K562 (cell line): ENCODE data around the gene WFDC2. TPM values are rescaled to one million over a fixed set of nuclear protein-coding genes. Genes with fewer than 3 reads are reported as not detected.

Source experiments
- ATF1 ChIP-seq, 2 experiments: fragments of 450-650 bp in 1 of 2; IDR thresholded peaks; 2 replicates each; pipeline ENCODE4 v1.6.1; 2016; ENCODE audit warnings: missing compliant biosample characterization in 1 of 2, missing genetic modification characterization in 1 of 2
- BRCA1 ChIP-seq, 2 experiments: fragments of 450-650 bp in 1 of 2; sonication (generic) in 1 of 2; formaldehyde crosslinking in 1 of 2; IDR thresholded peaks; 2 replicates each; pipeline versions ENCODE4 v1.5.0 to v1.6.1; 2017 to 2020; ENCODE audit warnings: mild to moderate bottlenecking in 1 of 2, missing genetic modification reagents in 1 of 2
- CTBP1 ChIP-seq: fragments of 450-650 bp; IDR thresholded peaks from 2 replicates; pipeline ENCODE4 v1.6.1; 2016; ENCODE audit warnings: borderline replicate concordance
- DACH1 ChIP-seq: fragments of 450-650 bp; IDR thresholded peaks from 2 replicates; pipeline ENCODE4 v1.6.1; 2018; ENCODE audit not compliant: partially characterized antibody
- DNMT1 ChIP-seq: fragments of 450-650 bp; IDR thresholded peaks from 2 replicates; pipeline ENCODE4 v1.6.1; 2016; ENCODE audit warnings: antibody characterized with exemption, mild to moderate bottlenecking
- IRF2 ChIP-seq: sonication (generic); formaldehyde crosslinking; IDR thresholded peaks from 2 replicates; pipeline ENCODE4 v1.8.1; 2022; ENCODE audit warnings: mild to moderate bottlenecking, missing genetic modification reagents
- LEF1 ChIP-seq: fragments of 450-650 bp; IDR thresholded peaks from 2 replicates; pipeline ENCODE4 v1.6.1; 2016; ENCODE audit warnings: mild to moderate bottlenecking
- MTA3 ChIP-seq: fragments of 450-650 bp; formaldehyde crosslinking; IDR thresholded peaks from 2 replicates; pipeline ENCODE4 v1.6.1; 2017; ENCODE audit warnings: mild to moderate bottlenecking, borderline replicate concordance
- NCOR1 ChIP-seq: fragments of 450-650 bp; IDR thresholded peaks from 2 replicates; pipeline ENCODE4 v1.6.1; 2016; ENCODE audit warnings: mild to moderate bottlenecking, moderate library complexity
- NFIC ChIP-seq: fragments of 450-650 bp; IDR thresholded peaks from 2 replicates; pipeline ENCODE4 v1.6.1; 2017; ENCODE audit warnings: mild to moderate bottlenecking, inconsistent platforms
- NUFIP1 ChIP-seq: fragments of 450-650 bp; IDR thresholded peaks from 2 replicates; pipeline ENCODE4 v1.6.1; 2018; ENCODE audit not compliant: partially characterized antibody
- PCBP1 ChIP-seq: fragments of 200-400 bp; formaldehyde crosslinking; IDR thresholded peaks from 2 replicates; pipeline ENCODE4 v1.6.1; 2018; ENCODE audit warnings: mild to moderate bottlenecking, low read depth, low read length; ENCODE audit not compliant: poor library complexity, severe bottlenecking
- SNRNP70 ChIP-seq: fragments of 200-400 bp; formaldehyde crosslinking; optimal IDR thresholded peaks from 2 replicates; pipeline ENCODE3; 2017; ENCODE audit warnings: low read depth, low read length
- STAT5B ChIP-seq: fragments of 250-450 bp; sonication (Bioruptor Pico); IDR thresholded peaks from 2 replicates; pipeline ENCODE4 v1.8.0; 2021; ENCODE audit warnings: mild to moderate bottlenecking, inconsistent platforms
- TBP ChIP-seq: optimal IDR thresholded peaks from 2 replicates; pipeline ENCODE3; 2011; ENCODE audit warnings: low read depth, low read length, improper control_type of control experiment
- polyA plus RNA-seq, 8 experiments: library from polyadenylated mRNA; depleted of rRNA in 4 of 8; stranded (reverse) in 5 of 8; unstranded in 3 of 8; fragments of >200 nt; fragmentation: Nextera tagmentation in 2 of 8; fragmentation: Illumina TruSeq in 1 of 8; extraction: Ambion mirVana in 2 of 8; extraction: Trizol in 1 of 8; gene quantifications; 2 replicates each; pipeline versions ENCODE4 v1.2.1 to v1.2.3, GENCODE V29; 2011 to 2014; ENCODE audit warnings: inconsistent platforms in 1 of 8, missing spikeins in 1 of 8
- total RNA-seq, 7 experiments: library from RNA; depleted of rRNA in 6 of 7; stranded (reverse); fragments of >200 nt in 6 of 7; fragmentation: Illumina TruSeq in 2 of 7; extraction: Trizol in 2 of 7; gene quantifications; 2 replicates each; pipeline versions ENCODE4 v1.2.1 to v1.2.3, GENCODE V29; 2011 to 2021; ENCODE audit warnings: low replicate concordance in 1 of 7
- TF ChIP-seq, protein P1 (sequence below), 2 experiments: IDR thresholded peaks in 1 of 2; conservative IDR thresholded peaks in 1 of 2; 2 replicates each; pipeline ENCODE4 v1.6.1; 2016; ENCODE audit warnings: low read depth in 2 of 2, mild to moderate bottlenecking in 1 of 2, missing compliant biosample characterization in 1 of 2, missing genetic modification characterization in 1 of 2, moderate library complexity in 1 of 2
- TF ChIP-seq, protein P2 (sequence below): fragments of 250-450 bp; sonication (Bioruptor Pico); IDR thresholded peaks from 2 replicates; pipeline ENCODE4 v1.8.0; 2021; ENCODE audit warnings: moderate library complexity, mild to moderate bottlenecking, inconsistent platforms
- TF ChIP-seq, protein P3 (sequence below): fragments of 450-650 bp; IDR thresholded peaks from 2 replicates; pipeline ENCODE4 v1.6.1; 2017; ENCODE audit warnings: mild to moderate bottlenecking, moderate library complexity
- TF ChIP-seq, protein P4 (sequence below): IDR thresholded peaks from 2 replicates; pipeline ENCODE4 v1.6.1; 2011; ENCODE audit warnings: borderline replicate concordance, low read depth, mild to moderate bottlenecking, moderate library complexity, low read length; ENCODE audit not compliant: insufficient read depth, poor library complexity, severe bottlenecking

Gene WFDC2
- total and polyA plus RNA-seq, 9 of the 15 experiments (the other 6 are each of a cell fraction or from before 2014, with no cell fraction given), result not detected

DNA sequence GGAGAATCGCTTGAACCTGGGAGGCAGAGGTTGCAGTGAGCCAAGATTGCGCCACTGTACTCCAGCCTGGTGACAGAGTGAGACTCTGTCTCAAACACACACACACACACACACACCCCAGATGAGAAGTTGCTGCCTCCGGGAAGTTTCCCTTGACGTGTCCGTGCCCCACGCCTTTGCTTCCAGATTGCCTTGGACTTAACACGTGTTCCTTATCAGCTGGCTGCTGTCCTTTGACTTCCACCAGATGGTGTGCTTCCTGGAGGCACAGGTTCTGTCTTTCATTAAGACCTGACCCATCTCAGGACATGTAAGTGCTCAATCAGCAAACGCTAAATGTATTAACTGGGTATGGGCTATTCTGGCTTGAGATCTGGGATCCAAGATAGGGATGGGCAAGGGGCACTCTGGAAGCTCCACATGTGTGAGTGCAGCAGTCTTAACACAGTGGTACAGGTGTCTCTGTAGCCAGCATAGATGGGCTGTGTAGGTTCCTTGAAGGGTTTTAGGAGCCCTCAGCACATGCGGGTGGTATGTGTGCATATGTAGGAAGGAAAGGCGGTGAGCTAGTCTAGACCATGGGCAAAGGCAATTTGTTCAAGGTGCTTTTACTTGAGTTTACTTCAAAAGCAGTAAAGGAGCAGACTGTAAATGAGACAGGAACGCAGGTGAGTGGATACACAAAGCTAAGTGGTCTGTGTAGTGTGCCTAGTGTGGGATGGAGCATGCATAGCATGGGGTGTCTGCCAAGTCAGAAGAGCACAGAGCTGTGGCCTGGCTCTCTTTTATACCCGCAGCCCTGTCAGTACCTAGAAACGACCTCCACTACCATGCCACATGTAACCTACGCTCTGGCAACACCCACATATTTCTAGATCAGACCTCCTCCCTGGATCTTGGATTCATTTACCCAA is 42.1 kb upstream of the WFDC2 start (continued):
- TF ChIP-seq, protein P1, sequence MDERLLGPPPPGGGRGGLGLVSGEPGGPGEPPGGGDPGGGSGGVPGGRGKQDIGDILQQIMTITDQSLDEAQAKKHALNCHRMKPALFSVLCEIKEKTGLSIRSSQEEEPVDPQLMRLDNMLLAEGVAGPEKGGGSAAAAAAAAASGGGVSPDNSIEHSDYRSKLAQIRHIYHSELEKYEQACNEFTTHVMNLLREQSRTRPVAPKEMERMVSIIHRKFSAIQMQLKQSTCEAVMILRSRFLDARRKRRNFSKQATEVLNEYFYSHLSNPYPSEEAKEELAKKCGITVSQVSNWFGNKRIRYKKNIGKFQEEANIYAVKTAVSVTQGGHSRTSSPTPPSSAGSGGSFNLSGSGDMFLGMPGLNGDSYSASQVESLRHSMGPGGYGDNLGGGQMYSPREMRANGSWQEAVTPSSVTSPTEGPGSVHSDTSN (CRISPR knock-in tag; IDR thresholded peaks at IDR 0.05; ENCODE audit: low read depth), result no peak
- TF ChIP-seq, protein P1 (tag; conservative IDR thresholded peaks at IDR 0.05; ENCODE audit: low read depth), result no peak
- TF ChIP-seq DNMT1, result no peak
- TF ChIP-seq LEF1, result no peak
- TF ChIP-seq BRCA1 (IDR thresholded peaks at IDR 0.05), result no peak
- TF ChIP-seq BRCA1 (CRISPR knock-in tag; IDR thresholded peaks at IDR 0.05), result no peak
- TF ChIP-seq STAT5B (CRISPR knock-in tag), result no peak
- no peak for TF ChIP-seq SNRNP70
- no peak for TF ChIP-seq CTBP1
- no peak for TF ChIP-seq PCBP1
- TF ChIP-seq, protein P2, sequence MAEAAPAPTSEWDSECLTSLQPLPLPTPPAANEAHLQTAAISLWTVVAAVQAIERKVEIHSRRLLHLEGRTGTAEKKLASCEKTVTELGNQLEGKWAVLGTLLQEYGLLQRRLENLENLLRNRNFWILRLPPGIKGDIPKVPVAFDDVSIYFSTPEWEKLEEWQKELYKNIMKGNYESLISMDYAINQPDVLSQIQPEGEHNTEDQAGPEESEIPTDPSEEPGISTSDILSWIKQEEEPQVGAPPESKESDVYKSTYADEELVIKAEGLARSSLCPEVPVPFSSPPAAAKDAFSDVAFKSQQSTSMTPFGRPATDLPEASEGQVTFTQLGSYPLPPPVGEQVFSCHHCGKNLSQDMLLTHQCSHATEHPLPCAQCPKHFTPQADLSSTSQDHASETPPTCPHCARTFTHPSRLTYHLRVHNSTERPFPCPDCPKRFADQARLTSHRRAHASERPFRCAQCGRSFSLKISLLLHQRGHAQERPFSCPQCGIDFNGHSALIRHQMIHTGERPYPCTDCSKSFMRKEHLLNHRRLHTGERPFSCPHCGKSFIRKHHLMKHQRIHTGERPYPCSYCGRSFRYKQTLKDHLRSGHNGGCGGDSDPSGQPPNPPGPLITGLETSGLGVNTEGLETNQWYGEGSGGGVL, result no peak
- TF ChIP-seq NCOR1, result peak; percentile 44
- peak; percentile 17; the same call in 1 of the 2 replicates for TF ChIP-seq MTA3
- TF ChIP-seq, protein P3, sequence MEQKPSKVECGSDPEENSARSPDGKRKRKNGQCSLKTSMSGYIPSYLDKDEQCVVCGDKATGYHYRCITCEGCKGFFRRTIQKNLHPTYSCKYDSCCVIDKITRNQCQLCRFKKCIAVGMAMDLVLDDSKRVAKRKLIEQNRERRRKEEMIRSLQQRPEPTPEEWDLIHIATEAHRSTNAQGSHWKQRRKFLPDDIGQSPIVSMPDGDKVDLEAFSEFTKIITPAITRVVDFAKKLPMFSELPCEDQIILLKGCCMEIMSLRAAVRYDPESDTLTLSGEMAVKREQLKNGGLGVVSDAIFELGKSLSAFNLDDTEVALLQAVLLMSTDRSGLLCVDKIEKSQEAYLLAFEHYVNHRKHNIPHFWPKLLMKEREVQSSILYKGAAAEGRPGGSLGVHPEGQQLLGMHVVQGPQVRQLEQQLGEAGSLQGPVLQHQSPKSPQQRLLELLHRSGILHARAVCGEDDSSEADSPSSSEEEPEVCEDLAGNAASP, result no peak
- no peak for TF ChIP-seq IRF2 (CRISPR knock-in tag)
- TF ChIP-seq TBP, result no peak
- TF ChIP-seq DACH1, result peak; percentile 90
- TF ChIP-seq NUFIP1, result no peak
- no peak for TF ChIP-seq ATF1 (CRISPR knock-in tag; IDR thresholded peaks at IDR 0.05)
- TF ChIP-seq ATF1 (tag; IDR thresholded peaks at IDR 0.05), result peak; percentile 50
- TF ChIP-seq, protein P4, sequence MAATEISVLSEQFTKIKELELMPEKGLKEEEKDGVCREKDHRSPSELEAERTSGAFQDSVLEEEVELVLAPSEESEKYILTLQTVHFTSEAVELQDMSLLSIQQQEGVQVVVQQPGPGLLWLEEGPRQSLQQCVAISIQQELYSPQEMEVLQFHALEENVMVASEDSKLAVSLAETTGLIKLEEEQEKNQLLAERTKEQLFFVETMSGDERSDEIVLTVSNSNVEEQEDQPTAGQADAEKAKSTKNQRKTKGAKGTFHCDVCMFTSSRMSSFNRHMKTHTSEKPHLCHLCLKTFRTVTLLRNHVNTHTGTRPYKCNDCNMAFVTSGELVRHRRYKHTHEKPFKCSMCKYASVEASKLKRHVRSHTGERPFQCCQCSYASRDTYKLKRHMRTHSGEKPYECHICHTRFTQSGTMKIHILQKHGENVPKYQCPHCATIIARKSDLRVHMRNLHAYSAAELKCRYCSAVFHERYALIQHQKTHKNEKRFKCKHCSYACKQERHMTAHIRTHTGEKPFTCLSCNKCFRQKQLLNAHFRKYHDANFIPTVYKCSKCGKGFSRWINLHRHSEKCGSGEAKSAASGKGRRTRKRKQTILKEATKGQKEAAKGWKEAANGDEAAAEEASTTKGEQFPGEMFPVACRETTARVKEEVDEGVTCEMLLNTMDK, result no peak
- peak; percentile 54 for TF ChIP-seq NFIC
